CD4-positive, alpha-beta T cell (primary cell): ENCODE measurements around the gene TCAP. TPM values are rescaled to one million over a fixed set of nuclear protein-coding genes. Genes with fewer than 3 reads are reported as not detected.

Experiments used
- ATAC-seq: fragments of 200-7000 bp; cut with Tn5 transposase; one replicate; pipeline ENCODE4 v1.10.0; 2022; ENCODE audit warnings: mild to moderate bottlenecking; ENCODE audit not compliant: poor library complexity
- CTCF ChIA-PET: fragments of 350-600 bp; sonication (Branson Sonifier 250); formaldehyde crosslinking; loops from one replicate; lab custom pipeline; 2021; ENCODE audit warnings: antibody characterized with exemption, inconsistent platforms; lab: Charles Lee
- POLR2A ChIA-PET: fragments of 350-600 bp; sonication (Branson Sonifier 250); formaldehyde crosslinking; loops from one replicate; lab custom pipeline; 2021; ENCODE audit warnings: antibody characterized with exemption, inconsistent platforms; lab: Charles Lee
- DNase-seq, 14 experiments: peaks; one replicate each; pipeline ENCODE4 v3.0.0-alpha.2; 2013 to 2020; ENCODE audit warnings: mixed read lengths in 2 of 14
- H3K27ac ChIP-seq, 2 donors: one replicate each; pipeline versions ENCODE4 v1.5.1 to v1.7.0; 2013; ENCODE audit warnings: low read length in 2 of 2, low read depth in 1 of 2, mild to moderate bottlenecking in 1 of 2
- H3K27me3 ChIP-seq, 2 experiments: 1 replicate in 1 of 2; 2 replicates in 1 of 2; pipeline versions ENCODE4 v1.6.1 to v1.7.0; 2013; ENCODE audit warnings: low read length in 2 of 2, control low read depth in 1 of 2, mild to moderate bottlenecking in 1 of 2, moderate library complexity in 1 of 2; ENCODE audit not compliant: insufficient read depth in 2 of 2, control insufficient read depth in 1 of 2
- H3K36me3 ChIP-seq: one replicate; pipeline ENCODE4 v1.6.1; 2013; ENCODE audit warnings: low read length, control low read depth; ENCODE audit not compliant: insufficient read depth
- H3K4me1 ChIP-seq: one replicate; pipeline ENCODE4 v1.6.1; 2013; ENCODE audit warnings: low read length, control low read depth; ENCODE audit not compliant: insufficient read depth
- H3K4me3 ChIP-seq: one replicate; pipeline ENCODE4 v1.5.1; 2013; ENCODE audit warnings: mild to moderate bottlenecking, low read length, moderate library complexity
- H3K9me3 ChIP-seq, 2 experiments: 1 replicate in 1 of 2; 2 replicates in 1 of 2; pipeline versions ENCODE4 v1.6.1 to v1.7.0; 2013; ENCODE audit warnings: low read length in 2 of 2, mild to moderate bottlenecking in 2 of 2, control low read depth in 1 of 2, moderate library complexity in 1 of 2; ENCODE audit not compliant: control insufficient read depth in 1 of 2, insufficient read depth in 1 of 2
- H3K27ac Mint-ChIP-seq: one replicate; pipeline ENCODE4 v1.8.0; 2020; ENCODE audit warnings: mixed read lengths
- H3K27me3 Mint-ChIP-seq: one replicate; pipeline ENCODE4 v1.8.0; 2021; ENCODE audit warnings: mixed read lengths
- H3K36me3 Mint-ChIP-seq: one replicate; pipeline ENCODE4 v1.8.0; 2021; ENCODE audit warnings: low read depth, mixed read lengths
- H3K4me1 Mint-ChIP-seq: one replicate; pipeline ENCODE4 v1.8.0; 2021; ENCODE audit warnings: low read depth, mixed read lengths
- H3K4me3 Mint-ChIP-seq: one replicate; pipeline ENCODE4 v1.8.0; 2020; ENCODE audit warnings: mild to moderate bottlenecking, mixed read lengths
- H3K9me3 Mint-ChIP-seq: one replicate; pipeline ENCODE4 v1.8.0; 2020; ENCODE audit warnings: mixed read lengths
- intact Hi-C, 2 experiments: fragments of 100-400 bp; cut with DNase I in 1 of 2; cut with micrococcal nuclease in 1 of 2; formaldehyde crosslinking; loops; one replicate each; pipeline versions ENCODE4 v1.15.1 to v1.9.0; 2023 to 2025; cut with DNase I, micrococcal nuclease
- total RNA-seq, 174 experiments: library from RNA in 2 of 174; stranded (reverse) in 2 of 174; gene quantifications; one replicate each; pipeline ENCODE4 v1.2.3 and lab custom pipeline; 2021 to 2026
- TF ChIP-seq, protein P1 (sequence below): fragments of 200-600 bp; IDR thresholded peaks from one replicate; pipeline ENCODE4 v1.8.0; 2022; ENCODE audit warnings: antibody characterized with exemption, mild to moderate bottlenecking

TCAP gene
- total RNA-seq, 2 experiments from 2014 or later: 6.4 TPM

DNA sequence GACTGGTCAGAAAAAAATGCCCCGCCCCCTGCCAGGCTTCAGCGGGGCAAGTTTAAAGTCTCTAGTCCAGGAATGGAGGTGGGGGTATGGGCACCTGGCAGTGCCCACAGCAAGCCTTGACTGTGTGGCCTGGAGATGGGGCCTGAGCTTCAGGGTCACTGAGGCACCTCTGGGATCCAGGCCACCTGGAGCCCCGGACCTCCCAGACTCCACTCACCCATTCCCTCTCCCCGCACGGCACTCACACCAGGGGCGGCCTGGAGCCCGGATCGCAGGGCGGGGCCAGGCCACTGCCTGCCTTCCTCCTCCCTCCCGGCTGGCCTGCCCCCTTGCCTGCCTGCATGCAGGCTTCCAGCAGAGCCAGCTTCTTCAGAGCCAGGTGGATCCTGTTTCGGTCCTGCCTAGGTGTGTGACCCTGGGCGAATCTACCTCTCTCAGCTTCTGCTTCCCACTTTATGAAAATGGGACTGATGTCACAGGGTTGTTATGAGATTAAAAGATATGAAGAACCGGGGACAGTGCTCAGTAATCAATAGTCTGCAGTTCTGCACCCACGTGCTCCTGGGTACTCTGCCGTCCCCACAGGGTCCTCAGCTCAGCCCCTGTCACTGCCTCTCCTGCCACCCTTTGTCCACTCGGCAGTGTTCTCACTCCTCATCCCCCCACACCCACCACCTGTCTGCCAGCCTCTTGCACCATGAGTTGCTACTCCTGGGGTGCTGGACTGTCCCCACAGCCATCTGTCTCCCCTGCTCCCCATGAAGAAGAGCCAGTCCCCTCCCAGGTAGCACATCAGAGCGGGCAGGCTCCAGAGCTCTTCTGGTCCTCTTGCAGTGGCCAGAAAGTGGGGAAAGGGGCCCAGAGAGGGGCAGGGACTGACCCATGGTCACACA is 1.2 kb upstream of the TCAP start:
- Mint-ChIP-seq H3K27ac (no peak overlapping the region), H3K4me3 (peak overlapping the region; percentile 11), H3K4me1 (peaks cover 22% of the 10 kb centered on the region), H3K27me3 (peaks cover 24% of the 10 kb centered on the region), H3K36me3 (peaks cover 46% of the 10 kb centered on the region), H3K9me3 (no peaks in the 10 kb centered on the region)
- ChIA-PET CTCF (interaction anchor here (1.1 kb wide), 1 partner anchor 10 kb away, joined by 3 read pairs; no protein-coding TSS in a partner anchor), POLR2A (no interaction called here)
- Histone ChIP-seq H3K9me3 (no peaks in the 10 kb centered on the region), H3K4me3 (no peak overlapping the region), H3K4me1 (peaks cover 39% of the 10 kb centered on the region), H3K36me3 (peaks cover 34% of the 10 kb centered on the region), H3K27ac (no peak overlapping the region), H3K27me3 (peaks cover 0 to 21% of the 10 kb centered on the region in 2 experiments)
- ATAC-seq (no peak), DNase-seq (no peak)
- TF ChIP-seq, protein P1, sequence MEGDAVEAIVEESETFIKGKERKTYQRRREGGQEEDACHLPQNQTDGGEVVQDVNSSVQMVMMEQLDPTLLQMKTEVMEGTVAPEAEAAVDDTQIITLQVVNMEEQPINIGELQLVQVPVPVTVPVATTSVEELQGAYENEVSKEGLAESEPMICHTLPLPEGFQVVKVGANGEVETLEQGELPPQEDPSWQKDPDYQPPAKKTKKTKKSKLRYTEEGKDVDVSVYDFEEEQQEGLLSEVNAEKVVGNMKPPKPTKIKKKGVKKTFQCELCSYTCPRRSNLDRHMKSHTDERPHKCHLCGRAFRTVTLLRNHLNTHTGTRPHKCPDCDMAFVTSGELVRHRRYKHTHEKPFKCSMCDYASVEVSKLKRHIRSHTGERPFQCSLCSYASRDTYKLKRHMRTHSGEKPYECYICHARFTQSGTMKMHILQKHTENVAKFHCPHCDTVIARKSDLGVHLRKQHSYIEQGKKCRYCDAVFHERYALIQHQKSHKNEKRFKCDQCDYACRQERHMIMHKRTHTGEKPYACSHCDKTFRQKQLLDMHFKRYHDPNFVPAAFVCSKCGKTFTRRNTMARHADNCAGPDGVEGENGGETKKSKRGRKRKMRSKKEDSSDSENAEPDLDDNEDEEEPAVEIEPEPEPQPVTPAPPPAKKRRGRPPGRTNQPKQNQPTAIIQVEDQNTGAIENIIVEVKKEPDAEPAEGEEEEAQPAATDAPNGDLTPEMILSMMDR: no peak
- intact Hi-C loops: no loop called here

DNA sequence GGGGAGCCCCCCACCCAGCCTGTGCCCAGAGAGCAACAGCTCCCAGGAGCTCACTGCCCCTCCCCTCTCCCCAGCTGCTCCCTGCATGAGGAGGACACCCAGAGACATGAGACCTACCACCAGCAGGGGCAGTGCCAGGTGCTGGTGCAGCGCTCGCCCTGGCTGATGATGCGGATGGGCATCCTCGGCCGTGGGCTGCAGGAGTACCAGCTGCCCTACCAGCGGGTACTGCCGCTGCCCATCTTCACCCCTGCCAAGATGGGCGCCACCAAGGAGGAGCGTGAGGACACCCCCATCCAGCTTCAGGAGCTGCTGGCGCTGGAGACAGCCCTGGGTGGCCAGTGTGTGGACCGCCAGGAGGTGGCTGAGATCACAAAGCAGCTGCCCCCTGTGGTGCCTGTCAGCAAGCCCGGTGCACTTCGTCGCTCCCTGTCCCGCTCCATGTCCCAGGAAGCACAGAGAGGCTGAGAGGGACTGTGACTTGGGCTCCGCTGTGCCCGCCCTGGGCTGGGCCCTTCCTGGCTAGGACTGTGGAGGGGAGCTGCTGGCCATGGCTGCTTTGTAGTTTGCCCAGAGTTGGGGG is 584 bp downstream of the TCAP start:
- Histone ChIP-seq H3K4me3 (no peak overlapping the region), H3K27ac (no peak overlapping the region), H3K36me3 (peaks cover 17% of the 10 kb centered on the region), H3K27me3 (peaks cover 13 to 34% of the 10 kb centered on the region in 2 experiments), H3K4me1 (peaks cover 28% of the 10 kb centered on the region), H3K9me3 (no peaks in the 10 kb centered on the region)
- ChIA-PET CTCF (interaction anchor here (0.7 to 3.4 kb wide), 5 partner anchors 11 to 293 kb away, joined by 3 to 21 read pairs (median 3); partner anchors contain the start of gene PGAP3), POLR2A (interaction anchor here (1.3 kb wide), 1 partner anchor 44 kb away, joined by 3 read pairs; no protein-coding TSS in a partner anchor)
- Mint-ChIP-seq H3K36me3 (peaks cover 28% of the 10 kb centered on the region), H3K27ac (no peak overlapping the region), H3K4me3 (peak overlapping the region; percentile 45), H3K4me1 (peaks cover 11% of the 10 kb centered on the region), H3K9me3 (no peaks in the 10 kb centered on the region), H3K27me3 (peaks cover 29% of the 10 kb centered on the region)
- TF ChIP-seq, protein P1: no peak
- intact Hi-C loops: loop anchor here in 1 of 2 experiments (2.0 to 5.0 kb wide), 2 partner anchors 43 to 87 kb away; no protein-coding TSS in a partner anchor
- DNase-seq (peak in 2 of 14 experiments; percentile 43 to 49), ATAC-seq (peak; percentile 38)

DNA sequence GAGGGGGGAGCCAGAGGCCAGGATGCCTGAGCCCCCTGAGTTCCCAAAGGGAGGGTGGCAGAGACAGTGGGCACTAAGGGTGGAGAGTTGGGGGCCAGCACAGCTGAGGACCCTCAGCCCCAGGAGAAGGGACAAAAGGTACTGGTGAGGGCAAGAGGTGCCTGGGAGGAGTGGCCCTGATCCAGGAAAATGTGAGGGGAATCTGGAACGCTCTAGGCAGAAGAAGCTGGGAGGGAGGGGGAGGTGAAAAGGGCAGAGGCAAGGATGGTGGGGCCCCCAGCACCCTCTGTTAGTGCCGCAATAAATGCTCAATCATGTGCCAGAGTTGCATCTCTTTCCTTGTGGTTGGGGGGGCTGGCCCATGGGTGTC is 1.1 kb downstream of the TCAP start:
- no peak overlapping the region for H3K4me3 Mint-ChIP-seq

More for the DNA sequence above, 1.1 kb downstream of the TCAP start:
- peaks cover 24% of the 10 kb centered on the region for H3K36me3 Mint-ChIP-seq
- ChIA-PET CTCF (interaction anchor here (1.2 to 3.4 kb wide), 5 partner anchors 12 to 292 kb away, joined by 3 to 21 read pairs (median 4); no protein-coding TSS in a partner anchor), POLR2A (interaction anchor here (0.9 kb wide), 1 partner anchor 22 kb away, joined by 3 read pairs; the partner anchor contains the start of gene PGAP3)
- peaks cover 12% of the 10 kb centered on the region for H3K36me3 ChIP-seq
- DNase-seq (no peak), ATAC-seq (no peak)
- H3K4me1 ChIP-seq: peaks cover 28% of the 10 kb centered on the region
- intact Hi-C loops: loop anchor here in 1 of 2 experiments (2.0 to 5.0 kb wide), 2 partner anchors 43 to 86 kb away; no protein-coding TSS in a partner anchor
- peaks cover 15 to 34% of the 10 kb centered on the region in 2 experiments for H3K27me3 ChIP-seq
- H3K27me3 Mint-ChIP-seq: peaks cover 29% of the 10 kb centered on the region
- TF ChIP-seq, protein P1: no peak
- no peaks in the 10 kb centered on the region for H3K9me3 Mint-ChIP-seq
- no peak overlapping the region for H3K27ac Mint-ChIP-seq
- H3K27ac ChIP-seq: no peak overlapping the region
- peaks cover 8% of the 10 kb centered on the region for H3K4me1 Mint-ChIP-seq
- no peak overlapping the region for H3K4me3 ChIP-seq
- no peaks in the 10 kb centered on the region for H3K9me3 ChIP-seq
